A673 (cell line): ENCODE measurements around the gene SH2D6. TPM values are rescaled to one million over a fixed set of nuclear protein-coding genes. Genes with fewer than 3 reads are reported as not detected.
"Not testable (repeated sequence)": the region's sequence is repeated elsewhere in the genome, so short reads cannot be mapped to it uniquely, and the experiment has no call there.

Experiments
- BruUV-seq: library from RNA; stranded (reverse); fragments of 400-500 nt; replicated peaks from 2 replicates; lab custom pipeline; 2021; lab: Mats Ljungman, UMichigan
- CTCF ChIA-PET: fragments of 300-600 bp; sonication (Branson Sonifier 250); formaldehyde crosslinking; loops from one replicate; lab custom pipeline; 2022; ENCODE audit warnings: antibody characterized with exemption; lab: Charles Lee
- POLR2A ChIA-PET: fragments of 300-600 bp; sonication (Branson Sonifier 250); formaldehyde crosslinking; loops from one replicate; lab custom pipeline; 2022; ENCODE audit warnings: antibody characterized with exemption; ENCODE audit not compliant: low non-redundant PET; lab: Charles Lee
- DNase-seq: peaks from one replicate; pipeline ENCODE4 v3.0.0-alpha.2; 2015; ENCODE audit warnings: low spot score
- H3K27ac ChIP-seq: fragments of 200-600 bp; sonication (generic); 2 replicates; pipeline ENCODE4 v1.5.1; 2016; ENCODE audit warnings: mixed run types, low read depth, mild to moderate bottlenecking, mixed read lengths, antibody characterized with exemption, low read length; ENCODE audit not compliant: poor library complexity, severe bottlenecking
- H3K27me3 ChIP-seq: fragments of 200-600 bp; sonication (generic); replicated peaks from 2 replicates; pipeline ENCODE4 v1.6.1; 2017; ENCODE audit warnings: mixed run types, low read depth, mild to moderate bottlenecking, mixed read lengths, antibody characterized with exemption, low read length; ENCODE audit not compliant: insufficient read depth, poor library complexity
- H3K36me3 ChIP-seq: fragments of 200-600 bp; sonication (generic); 2 replicates; pipeline ENCODE4 v1.6.1; 2016; ENCODE audit warnings: mixed run types, mild to moderate bottlenecking, mixed read lengths, antibody characterized with exemption, low read length; ENCODE audit not compliant: insufficient read depth, poor library complexity, severe bottlenecking
- H3K4me1 ChIP-seq: fragments of 200-600 bp; sonication (generic); 2 replicates; pipeline ENCODE4 v1.6.1; 2017; ENCODE audit warnings: mixed run types, mild to moderate bottlenecking, mixed read lengths, antibody characterized with exemption, low read length; ENCODE audit not compliant: insufficient read depth, poor library complexity, severe bottlenecking
- H3K4me3 ChIP-seq: fragments of 200-600 bp; sonication (generic); 2 replicates; pipeline ENCODE4 v1.5.1; 2016; ENCODE audit warnings: low read depth, mixed run types, mild to moderate bottlenecking, mixed read lengths, low read length; ENCODE audit not compliant: poor library complexity, severe bottlenecking
- H3K9me3 ChIP-seq: fragments of 200-600 bp; sonication (generic); 2 replicates; pipeline ENCODE4 v1.6.1; 2016; ENCODE audit warnings: mixed run types, low read depth, mild to moderate bottlenecking, mixed read lengths, antibody characterized with exemption, low read length; ENCODE audit not compliant: poor library complexity, severe bottlenecking
- EZH2 ChIP-seq: fragments of 200-600 bp; sonication (generic); IDR thresholded peaks from 2 replicates; pipeline ENCODE4 v1.6.1; 2017; ENCODE audit warnings: borderline replicate concordance, low read depth, mild to moderate bottlenecking, mixed read lengths, antibody characterized with exemption, low read length; ENCODE audit not compliant: poor library complexity, severe bottlenecking
- intact Hi-C: fragments of 100-400 bp; cut with micrococcal nuclease; formaldehyde crosslinking; loops from one replicate; pipeline ENCODE4 v1.10.0; 2022; ENCODE audit not compliant: unreplicated experiment
- total RNA-seq: library from RNA; stranded (reverse); gene quantifications from 2 replicates; pipeline ENCODE4 v1.2.3, GENCODE V29; 2021
- TF ChIP-seq, protein P1 (sequence below): fragments of 300-800, 200-600 bp; sonication (generic); conservative IDR thresholded peaks from 2 replicates; pipeline ENCODE4 v1.5.1; 2017; ENCODE audit warnings: low read depth, mild to moderate bottlenecking, antibody characterized with exemption, low read length, moderate library complexity, mixed read lengths

Gene SH2D6
- total RNA-seq, 1 experiment from 2014 or later, result 0.52 TPM

DNA sequence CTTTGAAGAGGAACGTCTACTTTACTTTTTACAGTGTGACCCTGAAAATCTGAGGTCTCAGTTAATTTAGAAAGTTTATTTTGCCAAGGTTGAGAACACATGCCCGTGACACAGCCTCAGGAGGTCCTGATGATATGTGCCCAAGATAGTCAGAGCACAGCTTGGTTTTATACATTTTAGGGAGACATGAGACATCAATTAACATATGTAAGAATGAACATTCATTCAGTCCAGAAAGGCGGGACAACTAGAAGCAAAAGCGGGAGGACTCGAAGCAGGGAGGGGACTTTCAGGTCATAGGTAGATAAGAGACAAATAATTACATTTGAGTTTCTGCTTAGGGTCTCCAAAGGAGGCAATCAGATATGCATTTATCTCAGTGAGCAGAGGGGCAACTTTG, 40.3 kb upstream of the SH2D6 start:
- no TSS peak for BruUV-seq
- Histone ChIP-seq H3K9me3 (peaks cover 9% of the 10 kb centered on the region), H3K27me3 (no peaks in the 10 kb centered on the region), H3K36me3 (peaks cover 10% of the 10 kb centered on the region), H3K4me3 (no peak overlapping the region), H3K27ac (no peak overlapping the region), H3K4me1 (no peaks in the 10 kb centered on the region)
- TF ChIP-seq, protein P1, sequence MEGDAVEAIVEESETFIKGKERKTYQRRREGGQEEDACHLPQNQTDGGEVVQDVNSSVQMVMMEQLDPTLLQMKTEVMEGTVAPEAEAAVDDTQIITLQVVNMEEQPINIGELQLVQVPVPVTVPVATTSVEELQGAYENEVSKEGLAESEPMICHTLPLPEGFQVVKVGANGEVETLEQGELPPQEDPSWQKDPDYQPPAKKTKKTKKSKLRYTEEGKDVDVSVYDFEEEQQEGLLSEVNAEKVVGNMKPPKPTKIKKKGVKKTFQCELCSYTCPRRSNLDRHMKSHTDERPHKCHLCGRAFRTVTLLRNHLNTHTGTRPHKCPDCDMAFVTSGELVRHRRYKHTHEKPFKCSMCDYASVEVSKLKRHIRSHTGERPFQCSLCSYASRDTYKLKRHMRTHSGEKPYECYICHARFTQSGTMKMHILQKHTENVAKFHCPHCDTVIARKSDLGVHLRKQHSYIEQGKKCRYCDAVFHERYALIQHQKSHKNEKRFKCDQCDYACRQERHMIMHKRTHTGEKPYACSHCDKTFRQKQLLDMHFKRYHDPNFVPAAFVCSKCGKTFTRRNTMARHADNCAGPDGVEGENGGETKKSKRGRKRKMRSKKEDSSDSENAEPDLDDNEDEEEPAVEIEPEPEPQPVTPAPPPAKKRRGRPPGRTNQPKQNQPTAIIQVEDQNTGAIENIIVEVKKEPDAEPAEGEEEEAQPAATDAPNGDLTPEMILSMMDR, result no peak
- no peak for TF ChIP-seq EZH2
- CTCF ChIA-PET, result no interaction called here
- POLR2A ChIA-PET, result no interaction called here
- intact Hi-C loops, result no loop called here
- DNase-seq, result no peak

DNA sequence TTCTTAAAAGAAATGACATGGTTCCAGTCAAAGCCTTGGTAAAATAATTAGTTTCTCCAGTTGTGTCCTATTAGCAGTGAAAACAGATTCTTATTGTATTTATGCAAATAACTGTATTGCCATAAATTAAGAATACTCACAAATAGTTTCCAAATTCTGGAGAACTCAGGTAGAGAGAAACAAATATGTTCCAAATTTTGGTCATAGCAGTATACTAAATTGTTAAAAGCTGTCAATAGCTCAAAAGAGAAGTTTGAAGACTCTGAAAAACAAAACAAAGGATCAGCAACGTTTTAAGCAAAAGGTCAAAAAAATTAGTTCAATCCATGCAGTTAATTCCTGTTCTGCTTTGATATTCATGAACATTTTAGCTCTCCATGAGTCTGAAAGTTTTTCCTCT, 38.5 kb upstream of the SH2D6 start:
- ChIA-PET POLR2A (no interaction called here), CTCF (no interaction called here)
- DNase-seq, result no peak
- H3K27me3 ChIP-seq, result no peaks in the 10 kb centered on the region
- no peak overlapping the region for H3K4me3 ChIP-seq
- H3K27ac ChIP-seq, result no peak overlapping the region
- intact Hi-C loops, result no loop called here
- no peaks in the 10 kb centered on the region for H3K4me1 ChIP-seq
- no peak for TF ChIP-seq EZH2
- TF ChIP-seq, protein P1, result no peak
- peaks cover 9% of the 10 kb centered on the region for H3K9me3 ChIP-seq
- BruUV-seq, result no TSS peak
- H3K36me3 ChIP-seq, result peaks cover 10% of the 10 kb centered on the region

DNA sequence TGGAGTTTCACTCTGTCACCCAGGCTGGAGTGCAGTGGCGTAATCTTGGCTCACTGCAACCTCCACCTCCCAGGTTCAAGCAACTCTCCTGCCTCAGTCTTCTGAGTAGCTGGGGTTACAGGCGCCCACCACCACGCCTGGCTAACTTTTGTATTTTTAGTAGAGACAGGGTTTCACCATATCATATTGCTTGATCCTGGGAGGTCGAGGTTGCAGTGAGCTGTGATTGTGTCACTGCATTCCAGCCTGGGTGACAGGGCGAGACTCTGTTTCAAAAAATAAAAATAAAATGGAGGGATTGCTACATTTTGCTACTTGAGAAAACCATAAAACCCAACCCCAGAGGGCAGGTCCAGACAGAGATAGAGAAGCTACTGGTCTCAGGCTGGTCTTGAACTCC, 35.4 kb upstream of the SH2D6 start:
- H3K27ac ChIP-seq, DNase-seq, H3K27me3 ChIP-seq, BruUV-seq, intact Hi-C loops, H3K9me3 ChIP-seq, H3K4me3 ChIP-seq, CTCF ChIA-PET, H3K4me1 ChIP-seq: not testable (repeated sequence)
- POLR2A ChIA-PET, result interaction anchor here (0.6 kb wide), 1 partner anchor 407 kb away, joined by 5 read pairs; no protein-coding TSS in a partner anchor
- peaks cover 10% of the 10 kb centered on the region for H3K36me3 ChIP-seq

DNA sequence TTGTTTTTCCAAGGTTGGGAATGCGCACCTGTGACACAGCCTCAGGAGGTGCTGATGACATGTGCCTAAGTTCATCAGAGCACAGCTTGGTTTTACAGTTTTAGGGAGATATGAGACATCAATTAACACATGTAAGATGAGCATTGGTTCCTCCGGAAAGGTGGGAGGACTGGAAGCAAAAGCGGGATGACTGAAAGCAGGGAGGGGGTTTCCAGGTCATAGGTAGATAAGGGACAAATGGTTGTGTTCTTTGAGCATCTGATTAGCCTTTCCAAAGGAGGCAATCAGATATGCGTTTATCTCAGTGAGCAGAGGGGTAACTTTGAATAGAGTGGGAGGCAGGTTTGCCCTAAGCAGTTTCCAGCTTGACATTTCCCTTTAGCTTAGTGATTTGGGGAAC, 34.7 kb upstream of the SH2D6 start:
- TF ChIP-seq, protein P1, result no peak
- no peaks in the 10 kb centered on the region for H3K4me1 ChIP-seq
- intact Hi-C loops, result no loop called here
- BruUV-seq, result no TSS peak
- DNase-seq, result no peak
- H3K36me3 ChIP-seq, result peaks cover 10% of the 10 kb centered on the region
- H3K27ac ChIP-seq, result no peak overlapping the region
- ChIA-PET POLR2A (no interaction called here), CTCF (interaction anchor here (0.7 kb wide), 1 partner anchor 253 kb away, joined by 4 read pairs; no protein-coding TSS in a partner anchor)
- no peaks in the 10 kb centered on the region for H3K27me3 ChIP-seq
- H3K4me3 ChIP-seq, result no peak overlapping the region
- peaks cover 9% of the 10 kb centered on the region for H3K9me3 ChIP-seq
